Measurements from ENCODE around the gene PROK2.

The PROK2 gene

GRCh38 chr3:71784914-71785531, at the start of gene PROK2:
PROK2 (minus strand) TSS chr3:71785148; CDS start chr3:71785052, 96 bp downstream.
- peak; percentile 19 for DNase-seq (ENCODE audit: low read depth, low spot score)

DNA sequence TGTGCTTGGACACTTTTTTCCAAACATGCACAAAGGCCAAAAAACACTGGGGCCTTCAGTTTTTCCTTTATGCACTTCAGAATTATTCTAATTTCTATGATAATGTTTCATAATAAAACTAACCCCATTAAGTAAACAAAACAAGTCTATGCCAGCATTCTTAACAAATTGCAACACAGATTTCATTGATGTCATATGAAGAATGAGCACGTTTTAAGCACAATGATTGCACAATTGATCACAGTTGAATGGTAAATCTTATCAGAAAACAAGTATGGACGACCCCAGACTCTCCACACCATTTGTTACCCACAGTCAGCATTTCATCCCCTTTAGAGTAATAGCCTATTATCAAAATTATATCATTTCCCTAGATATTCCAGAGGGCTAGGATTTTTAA, 46.7 kb upstream of the PROK2 start:
- DNase-seq (ENCODE audit: low read depth, low spot score): no peak

DNA sequence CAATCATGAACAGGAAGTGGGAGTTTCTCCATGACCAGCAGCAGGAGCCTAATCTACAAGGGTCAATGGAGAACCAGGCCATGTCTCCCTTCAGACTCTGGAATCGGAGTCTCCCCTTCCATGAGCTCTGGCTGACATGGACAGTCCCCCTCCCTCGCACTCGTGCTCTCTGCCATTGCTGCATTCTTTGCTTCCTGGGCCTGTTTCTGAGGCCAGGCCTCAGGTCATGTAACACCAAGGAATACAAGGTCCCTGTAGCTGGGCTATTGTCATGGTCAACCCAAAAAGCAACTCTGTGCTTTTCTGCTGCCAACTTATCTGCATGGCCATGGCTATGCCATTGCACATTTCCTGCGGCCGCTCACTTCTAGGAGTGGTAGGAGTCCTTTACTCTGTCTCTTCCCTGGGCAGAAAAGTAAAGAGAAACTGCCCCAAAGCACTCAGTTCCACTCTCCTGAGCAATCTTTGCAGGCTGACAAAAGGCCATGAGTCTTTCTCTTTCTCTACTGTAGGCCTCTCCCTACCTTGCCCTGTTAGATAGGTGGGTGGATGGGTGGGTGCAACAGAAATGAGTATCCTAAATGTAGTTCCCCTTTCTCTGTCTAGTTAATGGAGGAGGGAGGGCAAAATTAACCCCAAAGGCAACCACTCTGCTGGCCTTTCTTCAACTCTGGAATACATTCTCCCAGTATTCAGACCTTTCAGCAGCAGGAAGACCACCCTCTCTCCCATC, 40.8 kb upstream of the PROK2 start:
- no peak for DNase-seq (ENCODE audit: low read depth, low spot score)

- no peak for DNase-seq (ENCODE audit: low read depth, low spot score)
Observed at GRCh38 chr3:71821116-71821515, 36.2 kb upstream of the PROK2 start.

DNA sequence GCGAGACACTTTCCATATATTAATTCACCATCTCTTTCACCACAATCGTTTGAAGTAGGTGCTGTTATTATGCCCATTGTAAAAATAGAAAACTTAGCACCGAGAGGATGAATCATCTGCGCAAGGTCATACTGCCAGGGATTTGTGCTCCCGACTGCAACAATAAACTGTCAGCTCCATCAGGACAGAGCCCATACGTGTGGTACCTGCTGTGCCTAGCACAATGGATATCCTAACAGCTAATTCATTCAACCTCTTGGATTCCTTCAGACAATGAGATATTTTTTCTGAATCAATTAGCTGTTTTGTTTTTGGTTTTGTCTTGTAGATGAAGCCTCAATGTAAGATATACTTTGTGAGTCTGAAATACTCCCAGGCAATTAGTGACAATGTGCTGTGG, 32.3 kb upstream of the PROK2 start:
- DNase-seq (ENCODE audit: low read depth, low spot score): no peak

GRCh38 chr3:71816767-71817156, 31.8 kb upstream of the PROK2 start:
- no peak for DNase-seq (ENCODE audit: low read depth, low spot score)

DNA sequence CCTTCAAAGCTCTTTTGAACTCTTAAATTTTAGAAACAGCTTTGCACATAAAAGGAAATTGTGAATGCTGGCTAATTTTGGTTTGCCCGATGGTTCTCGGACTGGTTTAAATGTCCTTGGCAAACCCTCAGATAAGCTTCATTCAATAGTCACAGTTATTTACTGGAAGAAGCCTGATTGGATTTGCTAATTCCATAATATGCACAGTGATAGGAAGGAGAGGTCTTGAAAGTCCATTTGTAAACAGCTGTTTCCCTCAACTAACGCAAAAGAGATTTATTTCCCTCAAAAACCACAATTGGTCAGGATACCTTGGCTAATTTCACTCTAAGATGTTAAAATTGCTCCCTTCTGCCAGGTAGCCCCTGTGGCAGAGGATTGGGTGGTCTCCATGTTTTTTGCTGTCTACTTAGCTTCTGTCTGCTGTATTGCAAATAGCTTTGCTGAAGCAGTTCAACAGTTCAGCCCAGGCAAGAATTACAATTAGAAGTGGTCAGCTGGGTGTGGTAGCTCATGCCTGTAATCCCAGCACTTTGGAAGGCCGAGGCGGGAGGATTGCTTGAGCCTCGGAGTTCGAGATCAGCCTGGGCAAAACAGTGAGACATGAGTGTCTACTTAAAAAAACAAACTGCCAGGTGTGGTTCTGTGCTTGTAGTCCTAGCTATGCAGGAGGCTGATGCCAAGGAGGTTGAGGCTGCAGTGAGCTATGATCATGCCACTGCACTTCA, 30.6 kb upstream of the PROK2 start:
- no peak for DNase-seq (ENCODE audit: low read depth, low spot score)

GRCh38 chr3:71813704-71814103, 28.8 kb upstream of the PROK2 start:
- no peak for DNase-seq (ENCODE audit: low read depth, low spot score)

GRCh38 chr3:71813073-71813472, 28.1 kb upstream of the PROK2 start:
- no peak for DNase-seq (ENCODE audit: low read depth, low spot score)

DNA sequence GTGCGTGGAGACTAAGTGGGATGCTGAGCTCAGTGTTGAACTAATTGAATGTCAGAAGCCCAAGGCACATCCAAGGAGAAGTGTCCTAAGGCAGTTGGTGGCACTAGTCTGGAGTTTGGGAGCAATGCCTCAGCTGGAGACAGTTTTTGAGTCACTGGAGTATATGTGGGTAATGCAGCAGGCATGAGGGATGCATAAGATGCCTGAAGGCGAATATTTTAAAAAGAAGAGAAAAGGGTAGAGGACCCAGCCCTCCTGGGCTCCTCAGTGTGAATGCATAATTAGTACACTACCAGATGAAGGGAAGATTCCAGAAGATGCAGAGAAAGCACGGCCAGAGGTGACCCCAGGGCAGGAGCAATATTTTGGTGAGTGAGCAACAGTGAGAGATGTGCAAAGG, 25.1 kb upstream of the PROK2 start:
- no peak for DNase-seq (ENCODE audit: low read depth, low spot score)

DNA sequence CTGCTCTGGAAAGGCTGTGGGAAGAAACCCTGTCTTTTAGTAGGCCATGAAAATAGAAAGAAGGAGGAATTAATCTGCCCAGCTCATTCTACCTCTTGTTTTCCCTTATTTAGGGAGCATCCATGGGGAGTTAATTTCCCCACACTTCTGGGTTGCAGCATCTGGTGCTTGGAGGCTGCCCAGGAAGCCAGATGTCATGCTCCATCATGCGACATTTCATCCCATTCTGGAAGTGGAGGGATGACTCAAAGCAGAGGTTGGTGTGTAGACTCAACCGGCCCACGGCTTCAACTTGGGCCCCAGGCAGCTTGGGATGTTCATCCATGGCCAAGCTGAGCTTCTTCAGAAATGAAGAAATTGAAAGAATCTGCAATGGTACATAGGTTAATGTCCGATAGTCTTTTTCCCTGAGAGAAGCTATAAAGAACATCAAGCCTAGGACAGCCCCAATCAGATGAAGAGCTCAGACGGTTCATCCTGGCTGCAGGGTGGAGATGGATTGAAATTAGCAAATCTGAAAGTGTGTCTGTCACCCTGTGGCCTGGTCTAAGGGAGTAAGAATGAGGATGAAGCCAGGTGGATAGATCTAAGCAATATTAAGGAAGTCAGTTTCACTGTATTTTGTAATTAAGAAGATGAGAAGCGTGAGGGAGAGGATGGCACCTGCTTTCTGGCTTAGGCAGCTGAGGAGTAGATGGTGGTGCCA, 24.5 kb upstream of the PROK2 start:
- DNase-seq (ENCODE audit: low read depth, low spot score): no peak

DNA sequence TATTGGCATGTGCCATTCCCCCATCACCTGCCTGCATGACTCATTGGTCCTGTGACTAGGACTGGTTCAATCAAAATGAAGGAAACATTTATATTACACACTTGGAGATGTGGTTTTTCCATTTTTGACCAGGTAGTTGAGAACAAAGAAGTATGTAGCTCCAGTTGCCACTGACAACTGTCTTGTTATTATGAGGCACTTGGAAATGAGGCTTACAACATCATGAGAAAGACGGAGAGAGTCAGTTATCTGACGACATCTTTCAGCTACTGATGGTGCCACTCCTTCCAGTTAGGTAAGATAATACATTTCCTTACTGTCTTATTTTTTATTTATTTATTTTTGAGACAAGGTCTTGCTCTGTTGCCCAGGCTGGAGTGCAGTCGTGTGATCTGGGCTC, 21.8 kb upstream of the PROK2 start:
- no peak for DNase-seq (ENCODE audit: low read depth, low spot score)

- no peak for DNase-seq (ENCODE audit: low read depth, low spot score)
Observed at GRCh38 chr3:71805691-71806090, 20.7 kb upstream of the PROK2 start.

DNA sequence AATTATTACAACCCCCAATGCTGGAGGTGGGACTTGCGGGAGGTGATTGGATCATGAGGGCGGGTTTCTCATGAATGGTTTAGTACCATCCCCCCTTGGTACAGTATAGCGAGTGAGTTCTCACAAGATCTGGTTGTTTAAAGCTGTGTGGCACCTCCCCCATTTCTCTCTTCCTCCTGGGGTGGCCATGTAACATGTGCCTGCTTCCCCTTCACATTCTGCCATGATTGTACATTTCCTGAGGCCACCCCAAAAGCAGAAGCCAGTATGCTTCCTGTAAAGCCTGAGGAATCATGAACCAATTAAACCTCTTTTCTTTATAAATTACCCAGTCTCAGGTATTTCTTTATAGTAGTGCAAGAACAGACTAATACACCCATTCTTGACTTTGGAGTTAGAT, 20.3 kb upstream of the PROK2 start:
- DNase-seq (ENCODE audit: low read depth, low spot score): no peak

DNA sequence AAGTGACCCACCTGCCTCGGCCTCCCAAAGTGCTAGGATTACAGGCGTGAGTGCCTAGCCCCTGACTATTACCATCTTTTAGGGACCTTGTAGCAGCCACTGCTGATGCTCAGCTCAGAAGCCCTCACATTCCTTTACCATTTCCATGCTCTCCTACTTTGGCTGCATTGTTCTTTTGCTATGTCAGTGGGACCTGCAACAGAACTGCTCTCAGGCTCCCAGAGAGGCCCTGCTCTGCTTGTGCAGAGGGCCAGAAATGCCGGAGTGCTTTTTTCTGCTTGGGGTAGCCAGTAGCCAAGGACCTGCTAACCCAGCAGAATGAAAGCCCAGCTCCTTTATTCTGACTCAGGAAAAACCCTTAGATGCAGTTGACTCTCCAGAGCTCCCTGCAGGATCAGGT, 18.3 kb upstream of the PROK2 start:
- DNase-seq (ENCODE audit: low read depth, low spot score): peak; percentile 14

GRCh38 chr3:71801986-71802385, 17.0 kb upstream of the PROK2 start:
- no peak for DNase-seq (ENCODE audit: low read depth, low spot score)

- no peak for DNase-seq (ENCODE audit: low read depth, low spot score)
Observed at GRCh38 chr3:71800023-71800422, 15.1 kb upstream of the PROK2 start.

DNA sequence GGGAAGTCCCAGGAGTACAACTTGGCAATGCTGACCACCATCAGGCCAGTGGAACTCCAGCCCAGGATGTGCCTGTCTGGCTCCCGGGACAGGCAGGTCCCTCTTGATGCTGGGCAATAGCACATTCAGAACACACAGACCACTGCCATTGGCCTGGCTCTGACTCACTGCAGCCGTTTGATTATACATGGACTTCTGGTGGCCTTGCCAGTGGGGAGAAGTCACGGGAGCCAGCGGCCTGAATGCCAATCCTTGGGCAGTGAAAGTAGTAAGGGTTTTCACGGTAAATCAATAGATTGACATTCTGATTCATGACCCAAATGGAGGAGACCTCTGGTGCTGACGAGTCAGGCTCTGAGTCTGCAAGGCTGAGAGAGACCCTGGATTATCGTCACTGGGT, 12.5 kb upstream of the PROK2 start:
- DNase-seq (ENCODE audit: low read depth, low spot score): no peak

GRCh38 chr3:71796290-71796689, 11.3 kb upstream of the PROK2 start:
- DNase-seq (ENCODE audit: low read depth, low spot score): no peak

DNA sequence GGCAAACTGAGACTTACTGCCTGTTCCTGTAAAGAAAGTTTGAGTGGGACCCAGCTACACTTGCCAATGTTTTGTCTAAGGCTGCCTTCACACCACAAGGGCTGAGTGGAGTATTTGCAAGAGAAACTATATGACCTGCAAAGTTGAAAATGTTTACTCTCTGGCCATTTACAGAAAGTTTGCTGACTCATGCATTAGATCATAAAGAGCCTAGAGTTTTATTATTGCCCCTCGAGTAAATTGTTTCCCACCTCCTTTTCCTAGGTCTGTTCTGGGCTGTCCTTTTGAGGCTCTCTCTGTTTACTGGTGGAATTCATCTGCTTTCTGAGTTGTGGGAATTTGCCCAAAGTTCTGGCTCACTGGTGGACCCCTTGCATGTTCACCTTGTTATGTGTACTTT, 6.7 kb upstream of the PROK2 start:
- no peak for DNase-seq (ENCODE audit: low read depth, low spot score)

DNA sequence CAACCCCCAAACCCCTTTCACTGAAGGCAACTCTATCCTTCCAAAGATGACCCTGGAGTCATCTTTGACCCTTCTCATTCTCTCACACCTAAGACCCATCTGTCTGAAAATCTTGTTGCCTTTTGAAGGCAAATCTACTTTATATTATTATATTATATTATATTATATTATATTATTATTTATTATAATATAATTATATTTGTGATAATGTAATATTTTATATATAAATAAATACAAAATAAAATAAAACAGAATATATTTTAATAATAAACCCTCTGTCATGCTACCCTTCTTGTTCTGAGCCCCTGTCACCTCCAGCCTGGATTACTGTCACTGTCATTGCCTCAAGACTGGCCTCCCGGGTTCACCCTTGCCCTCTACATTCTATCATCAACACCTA, 5.0 kb upstream of the PROK2 start:
- no peak for DNase-seq (ENCODE audit: low read depth, low spot score)

GRCh38 chr3:71787851-71788405, 3.0 kb upstream of the PROK2 start:
- DNase-seq (ENCODE audit: low read depth, low spot score): no peak

All from ELF-1 (cell line).